Measurements from ENCODE around the gene ANKS1B. TPM values are rescaled to one million over a fixed set of nuclear protein-coding genes. Genes with fewer than 3 reads are reported as not detected.

The ANKS1B gene
- total RNA-seq, 3 donors from 2014 or later: 0.05 to 0.56 (median 0.16) TPM

GRCh38 chr12:98883231-98883630, 1101.5 kb downstream of the ANKS1B start:
- Mint-ChIP-seq H3K4me1 (ENCODE audit: low read depth) (no peaks in the 10 kb centered on the region), H3K9me3 (no peaks in the 10 kb centered on the region), H3K27me3 (ENCODE audit: low read depth) (peaks cover 10% of the 10 kb centered on the region), H3K4me3 (no peak overlapping the region), H3K36me3 (ENCODE audit: insufficient read depth) (no peaks in the 10 kb centered on the region)
- DNase-seq (no peak), ATAC-seq (no peak)

GRCh38 chr12:98882526-98882925, 1102.2 kb downstream of the ANKS1B start:
- Mint-ChIP-seq H3K4me1 (ENCODE audit: low read depth) (no peaks in the 10 kb centered on the region), H3K27me3 (ENCODE audit: low read depth) (peaks cover 10% of the 10 kb centered on the region), H3K9me3 (no peaks in the 10 kb centered on the region), H3K36me3 (ENCODE audit: insufficient read depth) (no peaks in the 10 kb centered on the region), H3K4me3 (no peak overlapping the region)
- ATAC-seq (no peak), DNase-seq (no peak)

- Mint-ChIP-seq H3K9me3 (no peaks in the 10 kb centered on the region), H3K27me3 (ENCODE audit: low read depth) (peaks cover 15% of the 10 kb centered on the region), H3K4me3 (no peak overlapping the region), H3K4me1 (ENCODE audit: low read depth) (no peaks in the 10 kb centered on the region), H3K36me3 (ENCODE audit: insufficient read depth) (no peaks in the 10 kb centered on the region)
- DNase-seq (no peak), ATAC-seq (no peak)
Measured at GRCh38 chr12:98873776-98874175, 1111.0 kb downstream of the ANKS1B start.

- Mint-ChIP-seq H3K36me3 (ENCODE audit: insufficient read depth) (no peaks in the 10 kb centered on the region), H3K27me3 (ENCODE audit: low read depth) (peaks cover 13% of the 10 kb centered on the region), H3K9me3 (no peaks in the 10 kb centered on the region), H3K4me1 (ENCODE audit: low read depth) (no peaks in the 10 kb centered on the region), H3K4me3 (no peak overlapping the region)
- DNase-seq: no peak
- ATAC-seq: no peak
Measured at GRCh38 chr12:98870504-98870903, 1114.2 kb downstream of the ANKS1B start.

- Mint-ChIP-seq H3K4me3 (no peak overlapping the region), H3K36me3 (ENCODE audit: insufficient read depth) (no peaks in the 10 kb centered on the region), H3K4me1 (ENCODE audit: low read depth) (no peaks in the 10 kb centered on the region), H3K9me3 (no peaks in the 10 kb centered on the region), H3K27me3 (ENCODE audit: low read depth) (peaks cover 13% of the 10 kb centered on the region)
- no peak for ATAC-seq
- DNase-seq: no peak
Measured at GRCh38 chr12:98869886-98870503, 1114.7 kb downstream of the ANKS1B start.

GRCh38 chr12:98868538-98868937, 1116.2 kb downstream of the ANKS1B start:
- no peak for ATAC-seq
- H3K27me3 Mint-ChIP-seq (ENCODE audit: low read depth): peaks cover 13% of the 10 kb centered on the region
- no peak overlapping the region for H3K4me3 Mint-ChIP-seq
- no peaks in the 10 kb centered on the region for H3K9me3 Mint-ChIP-seq
- no peaks in the 10 kb centered on the region for H3K36me3 Mint-ChIP-seq (ENCODE audit: insufficient read depth)
- no peaks in the 10 kb centered on the region for H3K4me1 Mint-ChIP-seq (ENCODE audit: low read depth)
- DNase-seq: no peak

GRCh38 chr12:98868076-98868475, 1116.7 kb downstream of the ANKS1B start:
- ATAC-seq: no peak
- Mint-ChIP-seq H3K4me1 (ENCODE audit: low read depth) (no peaks in the 10 kb centered on the region), H3K27me3 (ENCODE audit: low read depth) (peaks cover 13% of the 10 kb centered on the region), H3K4me3 (no peak overlapping the region), H3K9me3 (no peaks in the 10 kb centered on the region), H3K36me3 (ENCODE audit: insufficient read depth) (no peaks in the 10 kb centered on the region)
- no peak for DNase-seq

- H3K27me3 Mint-ChIP-seq (ENCODE audit: low read depth): peaks cover 5% of the 10 kb centered on the region
- H3K36me3 Mint-ChIP-seq (ENCODE audit: insufficient read depth): no peaks in the 10 kb centered on the region
- ATAC-seq (no peak), DNase-seq (no peak)
- no peaks in the 10 kb centered on the region for H3K9me3 Mint-ChIP-seq
- H3K4me3 Mint-ChIP-seq: no peak overlapping the region
- H3K4me1 Mint-ChIP-seq (ENCODE audit: low read depth): no peaks in the 10 kb centered on the region
Measured at GRCh38 chr12:98864363-98864762, 1120.4 kb downstream of the ANKS1B start.

GRCh38 chr12:98863167-98863566, 1121.6 kb downstream of the ANKS1B start:
- DNase-seq (no peak), ATAC-seq (no peak)
- Mint-ChIP-seq H3K27me3 (ENCODE audit: low read depth) (peaks cover 5% of the 10 kb centered on the region), H3K4me3 (no peak overlapping the region), H3K9me3 (no peaks in the 10 kb centered on the region), H3K4me1 (ENCODE audit: low read depth) (no peaks in the 10 kb centered on the region), H3K36me3 (ENCODE audit: insufficient read depth) (no peaks in the 10 kb centered on the region)

- ATAC-seq: no peak
- Mint-ChIP-seq H3K4me3 (no peak overlapping the region), H3K4me1 (ENCODE audit: low read depth) (no peaks in the 10 kb centered on the region), H3K36me3 (ENCODE audit: insufficient read depth) (no peaks in the 10 kb centered on the region), H3K27me3 (ENCODE audit: low read depth) (peaks cover 4% of the 10 kb centered on the region), H3K9me3 (no peaks in the 10 kb centered on the region)
- no peak for DNase-seq
Measured at GRCh38 chr12:98861251-98861650, 1123.5 kb downstream of the ANKS1B start.

GRCh38 chr12:98856897-98857540, 1127.7 kb downstream of the ANKS1B start:
- no peak for DNase-seq
- Mint-ChIP-seq H3K9me3 (no peaks in the 10 kb centered on the region), H3K4me1 (ENCODE audit: low read depth) (no peaks in the 10 kb centered on the region)

GRCh38 chr12:98852181-98852580, 1132.6 kb downstream of the ANKS1B start:
- Mint-ChIP-seq H3K36me3 (ENCODE audit: insufficient read depth) (no peaks in the 10 kb centered on the region), H3K4me3 (no peak overlapping the region), H3K9me3 (no peaks in the 10 kb centered on the region), H3K27me3 (ENCODE audit: low read depth) (peaks cover 15% of the 10 kb centered on the region), H3K4me1 (ENCODE audit: low read depth) (no peaks in the 10 kb centered on the region)
- ATAC-seq: no peak
- DNase-seq: no peak

More at GRCh38 chr12:98856897-98857540, 1127.7 kb downstream of the ANKS1B start:
- Mint-ChIP-seq H3K4me3 (no peak overlapping the region), H3K27me3 (ENCODE audit: low read depth) (peaks cover 12% of the 10 kb centered on the region), H3K36me3 (ENCODE audit: insufficient read depth) (no peaks in the 10 kb centered on the region)
- no peak for ATAC-seq

GRCh38 chr12:98847242-98847641, 1137.5 kb downstream of the ANKS1B start:
- DNase-seq (no peak), ATAC-seq (no peak)
- Mint-ChIP-seq H3K36me3 (ENCODE audit: insufficient read depth) (no peaks in the 10 kb centered on the region), H3K4me3 (no peak overlapping the region), H3K4me1 (ENCODE audit: low read depth) (no peaks in the 10 kb centered on the region), H3K27me3 (ENCODE audit: low read depth) (peaks cover 7% of the 10 kb centered on the region), H3K9me3 (no peaks in the 10 kb centered on the region)

GRCh38 chr12:98845957-98846356, 1138.8 kb downstream of the ANKS1B start:
- DNase-seq (no peak), ATAC-seq (no peak)
- no peaks in the 10 kb centered on the region for H3K9me3 Mint-ChIP-seq
- no peak overlapping the region for H3K4me3 Mint-ChIP-seq
- H3K27me3 Mint-ChIP-seq (ENCODE audit: low read depth): peaks cover 7% of the 10 kb centered on the region
- H3K4me1 Mint-ChIP-seq (ENCODE audit: low read depth): no peaks in the 10 kb centered on the region
- no peaks in the 10 kb centered on the region for H3K36me3 Mint-ChIP-seq (ENCODE audit: insufficient read depth)

GRCh38 chr12:98840325-98840724, 1144.4 kb downstream of the ANKS1B start:
- H3K9me3 Mint-ChIP-seq: no peaks in the 10 kb centered on the region
- H3K4me3 Mint-ChIP-seq: no peak overlapping the region

More at GRCh38 chr12:98840325-98840724, 1144.4 kb downstream of the ANKS1B start:
- no peak for DNase-seq
- no peak for ATAC-seq
- Mint-ChIP-seq H3K4me1 (ENCODE audit: low read depth) (no peaks in the 10 kb centered on the region), H3K36me3 (ENCODE audit: insufficient read depth) (no peaks in the 10 kb centered on the region), H3K27me3 (ENCODE audit: low read depth) (peaks cover 16% of the 10 kb centered on the region)
